Measurements from ENCODE around the gene HAND1. TPM values are rescaled to one million over a fixed set of nuclear protein-coding genes. Genes with fewer than 3 reads are reported as not detected.

Gene HAND1
- total RNA-seq, 1 donor from 2014 or later = not detected

DNA sequence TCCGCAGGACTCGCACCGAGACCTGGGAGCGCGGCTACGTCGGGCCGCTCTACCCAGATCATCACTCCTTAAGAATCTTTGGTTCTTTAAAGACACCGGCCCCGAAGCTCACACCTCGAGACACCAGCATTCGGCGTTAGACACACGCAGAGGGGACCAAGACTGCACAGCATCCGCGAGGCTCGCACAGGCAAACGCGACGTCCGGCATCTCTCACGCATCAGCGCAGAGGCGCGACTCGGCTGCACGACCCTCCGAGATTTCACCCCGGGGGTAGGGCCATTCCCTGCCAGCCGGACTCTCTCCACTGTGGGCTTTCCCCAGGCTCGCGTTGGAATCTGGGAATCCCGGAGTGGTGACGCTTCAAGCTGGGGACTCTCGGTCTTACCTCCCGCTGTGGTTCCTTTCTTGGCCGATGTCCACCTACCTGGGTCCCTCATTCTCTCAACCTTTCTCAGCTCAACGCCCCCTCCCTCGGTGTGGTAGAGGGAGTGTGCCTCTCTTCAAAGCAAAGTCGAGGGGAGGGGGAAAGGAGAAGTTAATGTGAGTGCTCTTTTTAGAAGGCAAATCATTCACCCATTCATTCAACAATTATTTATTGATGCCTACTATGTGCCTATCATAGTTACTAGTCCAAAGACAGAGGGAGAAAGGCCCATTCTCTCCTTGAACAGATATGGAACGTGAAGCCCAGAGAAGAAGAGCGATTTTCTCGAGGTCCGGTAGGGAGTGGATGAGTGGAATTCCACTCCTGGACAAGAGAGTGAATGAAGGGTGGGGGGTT lies 1.3 kb upstream of the HAND1 start:
- no peak for DNase-seq (ENCODE audit: low read depth in 2 of 2)

DNA sequence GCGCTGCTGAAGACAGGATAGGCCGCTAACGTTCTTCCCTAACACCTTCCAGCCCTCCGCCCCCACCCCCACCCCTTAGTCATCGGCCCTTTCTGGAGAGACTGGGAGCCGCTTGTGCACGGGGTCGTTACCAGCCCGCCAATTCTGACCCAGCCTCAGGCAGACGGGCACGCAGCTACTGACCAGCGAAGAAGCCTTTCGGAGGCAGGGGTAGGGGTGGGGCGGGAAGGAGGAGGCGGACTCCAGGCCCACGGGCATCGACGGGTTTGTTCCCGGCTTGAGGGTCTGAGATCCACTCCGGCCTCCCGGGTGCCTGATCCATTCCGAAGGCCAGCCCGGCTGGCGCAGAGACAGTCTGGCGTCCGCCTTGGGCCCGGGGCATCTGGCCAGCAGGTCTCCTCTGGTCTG lies 729 bp upstream of the HAND1 start:
- DNase-seq (ENCODE audit: low read depth in 2 of 2) = no peak

DNA sequence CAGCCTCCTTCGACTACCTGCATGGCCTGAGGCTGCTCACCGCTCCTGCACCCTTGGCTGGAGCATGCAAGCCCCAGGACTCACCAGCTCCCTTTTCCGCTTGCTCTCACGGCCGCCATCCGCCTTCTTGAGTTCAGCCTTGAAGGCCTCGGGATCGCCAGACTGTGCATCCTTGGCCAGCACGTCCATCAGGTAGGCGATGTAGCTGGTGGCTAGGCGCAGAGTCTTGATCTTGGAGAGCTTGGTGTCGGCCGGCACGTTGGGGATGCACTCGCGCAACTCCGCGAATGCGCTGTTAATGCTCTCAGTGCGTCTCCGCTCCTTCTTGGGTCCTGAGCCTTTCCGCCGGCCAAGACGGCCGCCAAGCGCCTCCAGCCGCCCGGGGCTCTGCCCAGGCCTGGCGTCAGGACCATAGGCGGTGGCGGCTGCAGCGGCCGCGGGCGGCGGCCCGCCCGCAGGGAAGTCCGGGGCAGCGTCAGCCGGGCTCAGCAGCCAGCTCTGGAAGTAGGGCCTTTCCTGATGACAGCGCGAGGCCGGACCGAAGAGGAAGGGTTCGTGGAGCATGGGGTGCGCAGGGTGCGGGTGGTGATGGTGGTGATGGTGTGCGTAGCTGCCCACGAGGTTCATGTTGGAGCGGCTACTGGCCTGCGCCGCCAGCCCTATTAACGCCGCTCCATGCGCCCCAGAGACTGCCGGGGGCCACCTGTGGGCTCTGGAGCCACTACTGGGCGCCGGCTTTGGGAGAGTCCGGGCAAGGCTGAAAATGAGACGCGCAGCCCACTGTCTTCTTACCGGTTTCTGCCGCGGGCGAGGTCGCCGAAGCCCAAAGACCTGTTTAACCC lies 424 bp downstream of the HAND1 start:
- peak in 1 of 2 donors; percentile 10 for DNase-seq (ENCODE audit: low read depth in 2 of 2)

DNA sequence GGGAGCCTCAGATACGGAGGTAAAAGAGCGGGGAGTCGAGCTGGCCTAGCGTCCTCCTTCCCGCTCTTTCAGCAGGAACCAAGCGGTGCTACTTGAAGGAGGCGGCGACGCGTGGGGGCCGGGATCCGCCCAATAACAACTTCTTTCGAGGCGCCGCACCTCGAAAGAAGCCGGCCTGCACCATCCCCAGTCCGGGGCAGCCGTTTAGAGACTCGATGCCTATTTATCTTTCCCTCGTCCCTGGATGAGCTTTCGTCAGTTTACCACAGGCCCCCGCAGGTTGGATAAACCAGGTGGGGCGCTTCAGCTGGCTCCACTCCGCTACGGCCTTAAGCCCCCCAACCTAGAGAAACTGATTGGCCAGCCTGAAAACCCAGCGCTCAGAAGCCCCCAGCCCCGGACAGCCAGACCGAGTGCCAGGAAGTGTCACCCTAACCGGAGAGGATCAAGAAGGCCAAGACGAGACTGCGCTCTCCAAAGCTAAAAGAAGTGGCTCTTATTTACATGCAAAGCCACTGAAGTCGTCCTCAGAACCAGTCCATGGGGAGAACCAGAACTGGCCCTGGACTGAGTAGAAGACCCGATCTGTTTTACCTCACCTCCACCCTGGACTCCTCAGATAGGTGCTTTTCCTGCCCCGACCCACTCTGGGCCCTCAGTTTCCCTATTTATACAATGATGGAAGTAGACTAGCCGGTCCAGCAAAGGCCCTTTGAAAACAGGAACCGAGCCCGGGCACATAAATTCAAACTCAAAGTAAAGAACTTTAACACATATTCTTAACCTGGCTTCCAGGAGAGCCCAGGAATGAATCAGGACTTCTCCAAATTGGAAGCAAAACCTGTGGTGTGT lies 1.4 kb downstream of the HAND1 start:
- DNase-seq (ENCODE audit: low read depth in 2 of 2) = no peak

DNA sequence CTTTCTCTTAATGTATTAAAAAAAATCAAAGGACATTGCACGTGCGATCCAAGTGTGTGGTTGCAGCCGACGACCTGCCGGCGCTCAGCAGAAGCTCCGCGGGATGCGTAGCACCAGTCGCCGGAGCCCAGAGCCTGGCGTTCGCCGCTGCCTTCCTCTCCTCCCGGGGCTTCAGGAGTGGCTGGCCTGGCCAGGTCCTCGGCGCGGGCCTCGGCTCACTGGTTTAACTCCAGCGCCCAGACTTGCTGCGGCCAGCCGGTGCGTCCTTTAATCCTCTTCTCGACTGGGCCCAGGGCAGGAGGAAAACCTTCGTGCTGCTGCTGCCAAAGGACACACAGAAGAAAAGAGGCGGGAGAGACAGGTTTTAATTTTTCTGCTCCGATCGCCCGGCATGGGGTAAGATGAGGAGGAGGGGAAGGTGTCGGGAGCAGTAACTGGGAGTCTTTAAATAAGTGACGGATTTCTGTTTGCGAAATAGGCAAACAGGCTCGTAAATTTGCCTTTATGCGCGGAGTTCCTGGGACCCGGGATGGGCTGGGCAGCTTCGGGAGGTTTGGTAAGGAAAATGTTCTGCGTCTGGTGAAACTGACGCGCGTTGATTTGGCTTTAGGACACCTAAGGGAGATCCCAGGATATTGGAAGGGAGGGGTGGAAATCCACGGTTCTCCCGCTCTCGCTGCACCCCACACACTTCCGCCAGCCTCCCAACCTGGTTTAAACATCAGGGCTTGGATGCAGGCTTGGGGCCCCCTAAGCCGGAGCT lies 2.3 kb downstream of the HAND1 start:
- DNase-seq (ENCODE audit: low read depth in 2 of 2) = no peak

DNA sequence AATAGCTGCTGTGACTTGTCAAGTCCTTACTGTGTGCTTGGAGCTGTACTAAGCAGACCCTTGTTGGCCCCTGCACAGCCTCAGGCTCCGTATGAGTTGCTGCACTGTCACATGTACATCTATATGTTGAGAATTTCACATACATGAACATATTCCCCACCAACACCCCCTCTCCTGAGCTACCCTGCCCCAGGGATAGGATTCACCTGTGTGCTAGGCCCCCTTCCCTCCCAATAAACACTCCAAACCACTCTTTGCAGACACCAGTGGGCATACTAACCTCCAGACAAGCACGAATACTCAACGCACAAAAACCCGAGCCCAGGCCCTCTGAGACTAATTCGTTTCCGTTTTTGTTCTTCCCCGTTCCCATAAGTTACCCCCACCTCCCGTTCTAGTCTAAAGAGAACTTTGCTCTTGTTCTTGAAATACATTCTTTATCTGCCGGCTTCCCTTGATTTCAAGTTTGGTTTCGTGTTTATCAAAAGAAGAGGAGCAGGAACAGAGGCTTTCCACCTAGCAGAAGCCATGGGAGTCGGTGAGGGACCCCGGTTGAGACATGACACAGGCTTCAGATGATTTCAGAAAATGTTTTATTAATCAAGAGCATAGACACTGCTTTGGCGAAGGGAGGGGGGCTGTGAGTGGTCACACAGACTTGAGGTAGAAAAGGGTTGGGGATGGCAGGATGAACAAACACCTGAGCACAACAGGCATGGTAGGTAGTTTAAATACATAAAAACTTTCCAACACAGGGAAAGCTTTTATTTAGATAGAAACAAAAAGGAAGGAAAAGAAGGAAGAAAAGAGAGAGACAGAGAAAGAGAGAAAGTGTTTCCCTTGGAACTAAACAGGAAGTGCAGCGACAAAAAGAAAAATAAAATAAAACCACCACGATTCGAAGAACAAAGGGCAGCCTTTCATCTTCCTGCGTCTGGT lies 3.4 kb downstream of the HAND1 start:
- no peak for DNase-seq (ENCODE audit: low read depth in 2 of 2)

DNA sequence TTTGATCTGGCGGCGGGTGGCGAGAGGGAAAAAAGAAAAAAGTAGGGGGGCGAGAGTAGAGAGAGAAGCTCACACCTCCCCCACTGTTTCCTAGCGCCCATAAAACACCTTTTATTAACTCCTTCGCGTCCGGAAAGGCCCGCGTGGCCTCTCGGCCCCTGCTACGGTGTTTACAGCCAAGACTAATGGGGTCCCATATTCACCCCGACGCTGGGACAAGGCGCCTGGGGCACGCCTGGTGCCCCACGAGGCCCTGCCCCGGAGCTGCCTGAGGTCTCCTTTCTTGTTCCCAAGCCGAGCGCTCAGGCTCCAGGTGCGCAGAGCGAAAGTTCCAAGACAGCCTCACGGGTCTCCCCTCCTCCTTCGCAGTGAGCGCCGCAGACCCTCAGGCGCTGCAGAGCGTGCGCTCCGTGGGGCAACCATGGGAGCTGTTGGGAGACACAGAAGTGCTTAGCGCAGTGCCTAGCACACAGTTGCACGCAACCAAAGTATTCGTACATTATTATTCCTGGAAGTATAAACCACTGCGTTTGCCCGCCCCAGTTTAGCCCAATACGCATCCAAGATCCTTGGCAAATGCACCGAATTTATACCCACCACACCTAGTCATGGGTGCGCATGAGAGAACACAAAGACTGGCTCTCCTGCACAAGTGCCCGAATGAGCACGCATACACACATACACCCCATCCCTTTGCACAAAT lies 4.3 kb downstream of the HAND1 start:
- no peak for DNase-seq (ENCODE audit: low read depth in 2 of 2)

DNA sequence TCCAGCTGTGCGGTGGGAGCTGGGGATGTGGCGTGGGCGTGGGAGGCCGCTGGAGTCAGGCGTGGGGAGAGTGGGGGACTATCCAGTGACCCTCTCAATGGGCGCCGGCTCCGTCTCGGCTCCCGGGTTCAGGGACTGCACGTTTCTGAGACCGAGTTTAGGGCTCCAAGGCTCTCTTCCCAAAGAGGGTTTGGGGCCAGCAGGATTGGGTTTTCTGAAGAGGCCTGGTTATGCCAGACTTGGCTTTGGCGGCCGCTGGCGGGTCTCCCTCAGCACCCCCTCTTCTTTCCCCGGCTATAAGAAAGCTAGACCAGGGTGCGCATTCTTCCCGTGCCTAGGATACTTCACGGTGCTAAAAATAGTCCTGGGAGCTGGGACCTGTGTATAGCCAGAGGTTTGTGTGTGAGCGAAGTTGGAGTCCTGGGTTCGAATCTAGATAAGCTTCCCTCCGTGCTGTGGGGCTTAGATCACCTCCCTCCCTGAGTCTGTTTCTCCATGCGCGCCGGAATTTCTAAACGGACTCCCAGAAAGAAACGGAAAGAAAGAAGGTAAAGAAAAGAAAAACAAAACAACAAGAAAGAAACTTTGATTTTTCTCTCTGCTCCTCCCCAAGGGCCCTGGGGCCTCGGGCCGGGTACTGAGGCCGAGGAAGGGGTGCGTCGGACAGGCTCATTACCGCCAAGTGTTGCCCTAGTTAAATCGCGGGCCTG lies 5.0 kb downstream of the HAND1 start:
- no peak for DNase-seq (ENCODE audit: low read depth in 2 of 2)

DNA sequence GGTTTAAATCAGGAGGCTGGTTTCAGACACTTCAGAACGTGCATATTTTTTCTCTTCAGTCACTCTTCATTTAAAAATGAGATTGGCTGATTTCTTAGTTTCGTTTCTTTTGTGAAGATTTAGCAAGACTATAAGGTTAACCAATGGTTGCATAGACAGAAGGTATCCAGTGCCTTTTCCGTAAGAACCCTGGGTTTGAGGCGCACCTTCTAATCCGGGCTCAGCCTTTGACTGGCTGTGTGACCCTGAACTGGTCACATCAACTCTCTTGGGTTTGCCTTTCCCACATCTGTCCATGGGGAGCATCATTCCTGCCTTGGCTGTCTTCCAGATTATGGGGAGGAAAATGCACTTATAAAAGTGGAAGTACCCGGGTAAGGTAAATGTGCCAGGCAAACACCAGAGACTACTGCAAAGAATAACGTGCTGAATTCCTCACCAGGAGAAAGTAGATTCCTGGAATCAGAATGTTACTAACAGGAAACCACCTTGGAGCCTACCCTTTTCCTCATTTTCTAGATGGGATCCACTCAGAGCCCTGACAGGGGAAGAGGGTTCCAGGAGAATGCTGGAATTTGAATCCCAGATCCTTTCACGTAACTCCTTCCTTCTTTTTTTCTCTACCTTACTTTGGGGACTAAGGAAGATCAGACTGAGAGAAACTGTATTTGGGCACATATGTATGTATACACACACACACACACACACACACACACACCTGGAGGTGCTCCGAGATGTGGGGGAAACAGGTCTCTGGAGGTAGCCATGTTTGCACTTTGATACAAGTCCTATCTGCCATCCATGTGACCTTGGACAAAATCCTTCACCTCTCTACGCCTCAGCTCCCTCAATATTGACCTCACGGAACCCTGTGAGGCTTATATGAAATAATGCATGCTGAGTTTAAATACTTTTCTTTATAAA lies 6.8 kb downstream of the HAND1 start:
- DNase-seq (ENCODE audit: low read depth in 2 of 2) = no peak

DNA sequence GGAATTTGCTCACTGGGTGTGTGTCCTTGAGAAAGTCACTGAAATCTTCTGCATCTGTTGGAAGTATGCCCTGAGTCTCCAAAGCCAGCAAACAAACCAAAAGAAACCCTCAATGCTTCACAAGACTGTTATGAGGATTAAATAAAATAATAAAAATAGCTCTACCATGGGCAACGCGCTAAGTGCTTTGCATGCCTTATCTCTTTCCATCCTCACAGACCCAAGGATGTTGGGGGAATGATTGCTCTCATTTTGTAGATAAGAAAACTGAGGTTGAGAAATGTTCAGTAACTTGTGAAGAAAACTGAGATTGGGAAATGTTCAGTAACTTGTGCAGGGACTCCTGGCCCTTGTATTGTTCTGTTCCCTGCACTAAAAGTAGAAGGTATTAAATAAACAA lies 7.9 kb downstream of the HAND1 start:
- no peak for DNase-seq (ENCODE audit: low read depth in 2 of 2)

DNA sequence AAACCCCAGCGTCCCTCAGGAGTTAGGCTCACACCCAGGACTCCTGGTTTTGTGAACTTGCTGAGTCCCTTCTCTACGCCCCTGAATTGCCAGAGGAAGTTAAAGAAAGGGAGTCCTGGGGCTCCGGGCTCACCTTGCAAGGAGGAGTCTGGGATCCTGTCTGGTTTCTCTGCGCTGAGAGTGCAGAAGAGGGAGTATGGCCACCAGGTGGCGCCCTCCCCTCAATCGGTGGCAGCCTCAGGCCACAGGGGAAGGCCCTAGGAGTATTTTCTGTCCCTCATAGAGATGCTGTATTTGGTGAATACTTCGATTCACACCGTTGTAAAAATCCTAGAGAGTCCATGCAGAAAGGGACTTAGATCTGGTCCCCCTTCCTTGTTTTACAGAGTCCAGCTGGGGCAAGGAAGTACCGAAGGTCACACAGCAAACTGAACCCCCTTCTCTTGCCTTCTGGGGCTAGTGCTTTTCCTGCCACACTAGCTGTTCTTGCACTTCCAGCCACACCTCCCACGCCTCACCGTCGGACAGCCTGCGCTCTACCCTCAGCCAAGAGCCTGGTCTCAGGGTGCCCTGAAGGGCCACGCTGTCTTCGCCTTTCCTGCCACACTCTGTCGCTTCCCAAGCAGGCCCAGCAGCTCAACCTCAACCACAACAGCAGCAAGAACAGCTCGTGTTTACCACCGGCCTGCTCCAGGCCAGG lies 10.2 kb downstream of the HAND1 start:
- peak; percentile 28 to 61 for DNase-seq (ENCODE audit: low read depth in 2 of 2)

DNA sequence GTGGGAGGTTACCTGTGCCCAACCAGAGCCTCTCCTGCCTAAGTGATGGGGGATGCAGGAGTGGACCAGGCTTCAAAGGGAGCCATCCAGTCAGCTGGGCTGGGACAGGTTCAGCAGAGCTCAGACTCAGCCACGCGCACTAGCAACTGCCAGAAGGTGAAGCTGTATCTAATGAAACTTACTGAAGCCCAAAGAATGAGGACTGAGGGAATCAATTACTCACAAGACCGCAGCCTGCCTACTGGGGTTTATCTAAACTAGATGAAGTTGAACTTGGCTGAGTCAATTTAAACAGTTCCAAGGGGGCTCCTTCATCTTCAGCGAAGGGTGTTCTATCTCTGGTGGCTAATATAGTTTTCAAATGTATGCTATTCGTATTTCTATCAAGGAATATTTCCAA lies 11.4 kb downstream of the HAND1 start:
- DNase-seq (ENCODE audit: low read depth in 2 of 2) = no peak

DNA sequence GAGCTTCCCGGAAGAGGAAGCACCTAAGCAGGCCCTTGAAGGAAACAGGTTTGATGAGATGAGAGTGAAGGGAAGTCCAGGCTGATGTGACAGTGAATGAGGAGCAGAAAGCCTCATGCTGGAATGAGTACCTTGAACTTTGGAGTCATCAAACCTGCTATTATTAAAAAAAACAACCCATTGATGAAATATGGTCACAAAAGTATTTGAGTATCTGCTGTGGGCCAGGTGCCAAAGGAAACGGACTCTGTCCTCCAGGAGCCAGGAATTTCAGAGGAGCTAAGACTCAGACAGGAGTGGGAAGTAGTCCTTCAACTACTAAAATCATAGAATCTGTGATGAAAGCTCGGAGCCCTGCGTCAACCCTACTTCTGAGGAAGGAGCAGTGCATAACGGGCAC lies 11.9 kb downstream of the HAND1 start:
- no peak for DNase-seq (ENCODE audit: low read depth in 2 of 2)

DNA sequence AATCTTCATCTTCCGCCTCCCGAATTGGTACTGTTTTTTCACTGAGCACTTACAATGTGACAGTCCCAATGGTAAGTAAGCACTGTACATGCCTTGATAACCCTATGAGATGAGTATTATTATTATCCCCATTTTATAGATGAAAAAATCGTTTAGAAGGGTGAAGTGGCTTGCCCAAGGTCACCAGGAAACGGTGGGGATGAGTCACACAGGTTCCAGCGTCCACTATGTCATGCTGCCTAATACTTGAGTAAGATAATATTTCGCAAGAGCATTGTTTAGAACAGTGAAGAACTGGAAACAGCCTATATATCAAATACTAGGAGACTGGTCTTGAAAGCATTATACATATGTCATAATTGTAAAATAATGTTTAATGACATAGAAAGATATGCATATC lies 12.9 kb downstream of the HAND1 start:
- DNase-seq (ENCODE audit: low read depth in 2 of 2) = no peak

DNA sequence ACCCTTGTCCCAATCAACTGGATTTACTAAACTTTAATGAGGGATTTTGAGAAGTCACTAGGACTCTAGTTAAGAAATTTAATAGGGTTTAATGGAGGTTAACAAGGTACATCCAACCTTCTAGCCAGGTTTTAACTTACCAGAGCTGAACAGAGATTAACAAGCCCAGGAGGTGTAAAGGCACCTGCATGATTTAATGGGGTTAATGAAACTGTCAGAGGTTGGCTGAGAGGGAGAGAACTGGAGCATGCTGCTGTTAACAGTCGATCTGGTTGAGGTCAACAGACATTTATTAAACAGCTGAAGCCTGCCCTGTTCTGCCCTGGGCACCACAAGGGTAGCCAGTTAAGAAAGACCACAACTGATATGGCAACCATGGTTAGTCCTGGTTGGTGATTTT lies 13.6 kb downstream of the HAND1 start:
- no peak for DNase-seq (ENCODE audit: low read depth in 2 of 2)

DNA sequence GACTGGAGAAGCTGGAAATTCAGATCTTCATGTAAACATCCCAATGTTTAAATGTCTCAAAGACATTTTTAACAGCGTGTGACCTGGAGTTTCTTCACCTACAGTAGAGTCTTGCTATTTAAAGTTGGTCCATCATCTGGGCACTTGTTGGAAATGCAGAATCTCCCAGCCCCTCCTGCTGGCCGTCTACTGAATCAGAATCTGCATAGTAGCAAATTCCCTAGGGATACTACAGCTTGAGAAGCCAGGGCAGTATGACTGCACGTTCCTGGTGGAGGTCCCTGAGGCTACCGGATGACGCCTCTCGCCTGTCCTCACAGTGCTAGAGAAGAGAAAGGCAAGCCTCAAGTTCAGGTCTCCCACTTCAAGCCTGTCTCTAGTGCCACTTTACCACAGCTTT lies 16.5 kb downstream of the HAND1 start:
- no peak for DNase-seq (ENCODE audit: low read depth in 2 of 2)

DNA sequence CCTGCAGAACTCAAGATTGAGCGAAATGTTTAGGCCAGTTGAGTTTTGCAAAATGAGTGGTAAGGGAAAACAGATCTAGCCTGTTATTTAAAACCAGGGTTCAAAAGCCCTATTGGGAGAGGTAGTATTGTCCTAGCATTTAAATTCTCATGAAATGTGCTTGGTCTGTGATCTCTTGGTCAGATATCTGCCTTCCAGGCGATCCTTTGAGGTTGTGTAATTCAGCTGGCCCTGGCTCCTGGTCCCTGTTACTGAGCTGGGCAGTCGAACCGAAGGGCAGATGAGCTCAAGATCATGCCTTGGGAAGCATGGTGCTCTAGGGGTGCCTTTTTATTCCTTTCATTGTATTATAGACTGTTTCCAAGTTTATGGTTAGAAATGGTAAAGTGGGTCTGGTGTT lies 17.9 kb downstream of the HAND1 start:
- DNase-seq (ENCODE audit: low read depth in 2 of 2) = no peak

Measured in dermis microvascular lymphatic vessel endothelial cell (primary cell).